GM12891 (cell line): ENCODE data around the gene ZCCHC24.

Experiments
- PAX5 ChIP-seq: IDR thresholded peaks from 2 replicates; pipeline ENCODE4 v1.6.1; 2011; ENCODE audit warnings: low read length, moderate library complexity, mild to moderate bottlenecking; ENCODE audit not compliant: insufficient read depth, severe bottlenecking
- POLR2A ChIP-seq: IDR thresholded peaks from 2 replicates; pipeline ENCODE4 v1.6.1; 2011; ENCODE audit warnings: low read depth, low read length, control low read depth
- POLR2AphosphoS5 ChIP-seq: IDR thresholded peaks from 2 replicates; pipeline ENCODE4 v1.6.1; 2011; ENCODE audit warnings: low read depth, low read length, control low read depth
- POU2F2 ChIP-seq: IDR thresholded peaks from 2 replicates; pipeline ENCODE4 v1.6.1; 2011; ENCODE audit warnings: low read depth, mild to moderate bottlenecking, control low read depth, low read length, moderate library complexity
- SPI1 ChIP-seq: IDR thresholded peaks from 2 replicates; pipeline ENCODE4 v1.6.1; 2011; ENCODE audit warnings: low read depth, low read length, control low read depth
- TAF1 ChIP-seq: IDR thresholded peaks from 2 replicates; pipeline ENCODE4 v1.6.1; 2011; ENCODE audit warnings: low read depth, low read length, control low read depth

GRCh38 chr10:79405995-79406515 lies 39.4 kb downstream of the ZCCHC24 start:
- TF ChIP-seq POLR2A: no peak
- TF ChIP-seq PAX5: no peak
- no peak for TF ChIP-seq POLR2AphosphoS5
- TF ChIP-seq TAF1: no peak
- TF ChIP-seq SPI1: no peak
- no peak for TF ChIP-seq POU2F2
